Nephron progenitor cell (in vitro differentiated cells): ENCODE measurements around the gene SMR3A.

ENCODE experiments used
- DNase-seq: peaks from one replicate; pipeline ENCODE4 v3.0.0; 2021
- H3K27ac Mint-ChIP-seq: 2 replicates; pipeline ENCODE4 v1.8.0; 2021; ENCODE audit warnings: mild to moderate bottlenecking, moderate library complexity, mixed read lengths
- H3K27me3 Mint-ChIP-seq: 2 replicates; pipeline ENCODE4 v1.8.0; 2021; ENCODE audit warnings: mild to moderate bottlenecking, low read depth, mixed read lengths; ENCODE audit not compliant: poor library complexity
- H3K36me3 Mint-ChIP-seq: 2 replicates; pipeline ENCODE4 v1.8.0; 2021; ENCODE audit warnings: low read depth, mixed read lengths
- H3K4me1 Mint-ChIP-seq: 2 replicates; pipeline ENCODE4 v1.8.0; 2021; ENCODE audit warnings: mixed read lengths
- H3K4me3 Mint-ChIP-seq: 2 replicates; pipeline ENCODE4 v1.8.0; 2021; ENCODE audit warnings: mild to moderate bottlenecking, moderate library complexity, mixed read lengths
- H3K9me3 Mint-ChIP-seq: 2 replicates; pipeline ENCODE4 v1.8.0; 2021; ENCODE audit warnings: mild to moderate bottlenecking, moderate library complexity, mixed read lengths
- TF ChIP-seq, protein P1 (sequence below): fragments of 200-600 bp; sonication (generic); IDR thresholded peaks from 2 replicates; pipeline ENCODE4 v1.5.0; 2021; ENCODE audit warnings: antibody characterized with exemption

The SMR3A gene

DNA sequence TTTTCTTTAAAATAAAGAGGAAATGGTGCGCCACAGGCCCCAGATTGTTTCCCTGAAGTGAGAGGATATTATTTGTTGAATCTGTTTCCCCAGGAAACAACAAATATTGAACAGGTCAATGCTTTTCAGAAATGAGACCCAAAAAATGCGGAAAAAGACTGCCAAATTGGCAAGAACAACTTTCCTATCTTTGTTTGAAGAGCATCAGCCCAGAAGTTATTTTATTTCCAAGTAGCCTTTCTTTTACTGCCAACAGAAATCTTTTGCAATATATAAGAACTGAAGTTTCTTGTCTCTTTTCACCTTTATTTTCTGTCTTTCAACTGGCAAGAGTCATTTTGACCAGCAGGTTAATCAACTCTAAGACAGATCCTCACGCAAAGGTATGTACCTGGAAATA is at the start of gene SMR3A:
Gene SMR3A (plus strand): TSS at position 301 of the 400 bp plus-strand sequence. CDS start 1,356 bp downstream, outside the sequence.
- no peak for DNase-seq
- H3K27ac Mint-ChIP-seq: no peak within 1 kb of the TSS
- TF ChIP-seq, protein P1, sequence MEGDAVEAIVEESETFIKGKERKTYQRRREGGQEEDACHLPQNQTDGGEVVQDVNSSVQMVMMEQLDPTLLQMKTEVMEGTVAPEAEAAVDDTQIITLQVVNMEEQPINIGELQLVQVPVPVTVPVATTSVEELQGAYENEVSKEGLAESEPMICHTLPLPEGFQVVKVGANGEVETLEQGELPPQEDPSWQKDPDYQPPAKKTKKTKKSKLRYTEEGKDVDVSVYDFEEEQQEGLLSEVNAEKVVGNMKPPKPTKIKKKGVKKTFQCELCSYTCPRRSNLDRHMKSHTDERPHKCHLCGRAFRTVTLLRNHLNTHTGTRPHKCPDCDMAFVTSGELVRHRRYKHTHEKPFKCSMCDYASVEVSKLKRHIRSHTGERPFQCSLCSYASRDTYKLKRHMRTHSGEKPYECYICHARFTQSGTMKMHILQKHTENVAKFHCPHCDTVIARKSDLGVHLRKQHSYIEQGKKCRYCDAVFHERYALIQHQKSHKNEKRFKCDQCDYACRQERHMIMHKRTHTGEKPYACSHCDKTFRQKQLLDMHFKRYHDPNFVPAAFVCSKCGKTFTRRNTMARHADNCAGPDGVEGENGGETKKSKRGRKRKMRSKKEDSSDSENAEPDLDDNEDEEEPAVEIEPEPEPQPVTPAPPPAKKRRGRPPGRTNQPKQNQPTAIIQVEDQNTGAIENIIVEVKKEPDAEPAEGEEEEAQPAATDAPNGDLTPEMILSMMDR: no peak
- H3K9me3 Mint-ChIP-seq: no peaks in the 10 kb centered on the region
- no peaks in the 10 kb centered on the region for H3K36me3 Mint-ChIP-seq
- no peak within 1 kb of the TSS for H3K4me3 Mint-ChIP-seq
- peaks cover 5% of the 10 kb centered on the region for H3K27me3 Mint-ChIP-seq
- H3K4me1 Mint-ChIP-seq: no peaks in the 10 kb centered on the region

DNA sequence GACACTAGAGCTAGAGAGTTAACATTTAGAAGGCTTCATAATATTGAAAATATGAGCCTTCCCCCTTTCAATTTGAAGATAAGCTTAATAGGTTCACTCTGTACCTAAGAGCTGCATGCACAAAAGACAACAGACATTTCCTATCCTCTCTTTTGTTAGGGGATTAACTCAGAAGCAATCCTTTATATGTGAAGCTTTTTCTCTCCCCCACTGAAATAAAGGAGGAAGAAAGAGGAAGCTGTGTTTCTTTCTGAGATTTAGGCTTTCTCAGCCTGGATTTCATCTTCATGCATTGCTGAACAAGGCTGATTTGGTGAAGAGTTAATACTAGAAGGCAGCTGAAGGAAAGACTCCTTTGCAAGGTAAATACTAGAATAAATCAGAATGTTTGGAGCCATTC is 46.8 kb upstream of the SMR3A start:
- no peaks in the 10 kb centered on the region for H3K9me3 Mint-ChIP-seq
- no peak for DNase-seq
- H3K4me3 Mint-ChIP-seq: no peak overlapping the region
- no peaks in the 10 kb centered on the region for H3K4me1 Mint-ChIP-seq
- H3K36me3 Mint-ChIP-seq: no peaks in the 10 kb centered on the region
- TF ChIP-seq, protein P1: no peak
- no peaks in the 10 kb centered on the region for H3K27me3 Mint-ChIP-seq
- no peak overlapping the region for H3K27ac Mint-ChIP-seq

DNA sequence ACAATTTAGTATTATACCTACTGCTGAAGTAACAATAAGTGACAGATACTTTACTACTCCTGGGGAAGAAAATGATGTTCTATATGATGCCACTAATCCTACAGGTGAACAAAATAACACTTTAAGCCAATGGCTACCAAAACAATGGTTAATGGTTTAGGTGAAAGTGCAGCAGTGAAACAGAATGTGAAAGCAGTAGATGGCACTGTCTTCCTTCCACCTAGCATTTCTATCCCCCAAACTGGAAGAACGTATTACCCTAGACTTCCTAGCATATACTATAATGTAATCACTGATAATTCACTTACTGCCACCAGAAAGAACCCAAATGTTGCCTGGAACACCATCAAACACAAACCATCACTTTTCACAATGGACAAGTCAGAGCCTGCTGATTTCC is 44.6 kb upstream of the SMR3A start:
- H3K27ac Mint-ChIP-seq: no peak overlapping the region
- TF ChIP-seq, protein P1: no peak
- no peaks in the 10 kb centered on the region for H3K36me3 Mint-ChIP-seq
- no peaks in the 10 kb centered on the region for H3K4me1 Mint-ChIP-seq
- DNase-seq: no peak
- H3K4me3 Mint-ChIP-seq: no peak overlapping the region
- H3K27me3 Mint-ChIP-seq: peaks cover 8% of the 10 kb centered on the region
- no peaks in the 10 kb centered on the region for H3K9me3 Mint-ChIP-seq

DNA sequence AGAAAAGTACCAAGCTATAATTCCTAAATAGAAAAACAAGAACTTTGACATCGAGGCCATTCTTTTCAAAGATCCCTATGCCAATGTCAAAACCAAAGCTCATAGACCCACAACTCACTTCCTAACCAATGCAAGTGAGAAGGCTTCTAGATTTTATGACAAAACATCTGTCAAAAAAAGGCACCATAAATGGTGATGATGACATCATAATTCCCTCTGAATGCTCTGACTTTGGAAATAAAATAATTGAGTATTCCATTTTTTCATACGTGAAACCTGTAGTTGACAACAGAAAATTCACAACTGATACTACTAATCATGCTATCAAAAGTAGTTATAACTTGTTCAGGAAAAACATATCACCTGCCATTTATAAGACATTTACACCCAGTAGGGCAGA is 34.5 kb upstream of the SMR3A start:
- no peak for DNase-seq
- TF ChIP-seq, protein P1: no peak
- Mint-ChIP-seq H3K9me3 (no peaks in the 10 kb centered on the region), H3K4me3 (no peak overlapping the region), H3K36me3 (no peaks in the 10 kb centered on the region), H3K27ac (no peak overlapping the region), H3K27me3 (no peaks in the 10 kb centered on the region), H3K4me1 (no peaks in the 10 kb centered on the region)

DNA sequence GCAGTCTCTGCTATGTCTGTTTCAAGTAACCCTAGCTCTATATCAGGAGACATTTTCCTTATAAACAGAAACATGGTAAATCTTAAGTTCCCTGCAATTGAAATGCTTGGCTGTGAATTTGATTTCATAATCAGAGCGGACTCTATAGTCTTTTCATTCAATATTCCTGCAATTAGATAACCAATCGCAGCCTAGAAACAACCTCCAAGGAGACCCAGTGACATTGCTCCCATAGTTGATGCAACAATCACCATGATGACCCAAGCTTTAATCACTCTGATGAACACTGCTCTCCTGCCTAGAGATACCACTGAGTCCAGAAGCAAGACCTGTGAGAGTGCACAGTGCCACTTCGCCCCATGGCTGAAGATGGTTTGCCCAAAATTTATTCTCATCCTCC is 25.9 kb upstream of the SMR3A start, which contains the start of gene CABS1:
Gene CABS1 (plus strand): TSS at position 301 of the 400 bp plus-strand sequence. CDS start 59 bp downstream, at position 360.
- H3K4me1 Mint-ChIP-seq: no peaks in the 10 kb centered on the region
- H3K9me3 Mint-ChIP-seq: no peaks in the 10 kb centered on the region
- H3K4me3 Mint-ChIP-seq: no peak within 1 kb of the TSS
- TF ChIP-seq, protein P1: no peak
- H3K27ac Mint-ChIP-seq: no peak within 1 kb of the TSS
- H3K36me3 Mint-ChIP-seq: no peaks in the 10 kb centered on the region
- no peaks in the 10 kb centered on the region for H3K27me3 Mint-ChIP-seq
- no peak for DNase-seq

DNA sequence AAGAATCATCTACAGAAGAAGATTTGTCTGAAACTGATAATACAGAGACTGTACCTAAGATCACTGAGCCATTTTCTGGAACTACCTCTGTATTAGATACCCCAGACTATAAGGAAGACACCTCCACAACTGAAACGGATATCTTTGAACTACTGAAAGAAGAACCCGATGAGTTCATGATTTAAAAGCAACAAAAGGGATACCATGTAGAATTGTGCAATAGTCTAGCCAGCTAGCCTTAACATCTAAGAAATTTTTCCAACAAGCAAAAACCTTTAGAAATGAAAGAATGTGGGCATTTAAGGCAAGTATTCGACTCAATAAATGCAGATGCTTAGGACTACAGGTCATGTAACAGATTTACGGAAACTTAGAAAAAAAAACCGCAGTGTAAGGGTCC is 24.5 kb upstream of the SMR3A start:
- Mint-ChIP-seq H3K36me3 (no peaks in the 10 kb centered on the region), H3K27ac (no peak overlapping the region), H3K9me3 (no peaks in the 10 kb centered on the region), H3K4me3 (no peak overlapping the region), H3K4me1 (no peaks in the 10 kb centered on the region), H3K27me3 (no peaks in the 10 kb centered on the region)
- no peak for DNase-seq
- TF ChIP-seq, protein P1: no peak
